ENCODE measurements around the gene TIPARP.
"Not testable (repeated sequence)": the region's sequence is repeated elsewhere in the genome, so short reads cannot be mapped to it uniquely, and the experiment has no call there.

The TIPARP gene

DNA sequence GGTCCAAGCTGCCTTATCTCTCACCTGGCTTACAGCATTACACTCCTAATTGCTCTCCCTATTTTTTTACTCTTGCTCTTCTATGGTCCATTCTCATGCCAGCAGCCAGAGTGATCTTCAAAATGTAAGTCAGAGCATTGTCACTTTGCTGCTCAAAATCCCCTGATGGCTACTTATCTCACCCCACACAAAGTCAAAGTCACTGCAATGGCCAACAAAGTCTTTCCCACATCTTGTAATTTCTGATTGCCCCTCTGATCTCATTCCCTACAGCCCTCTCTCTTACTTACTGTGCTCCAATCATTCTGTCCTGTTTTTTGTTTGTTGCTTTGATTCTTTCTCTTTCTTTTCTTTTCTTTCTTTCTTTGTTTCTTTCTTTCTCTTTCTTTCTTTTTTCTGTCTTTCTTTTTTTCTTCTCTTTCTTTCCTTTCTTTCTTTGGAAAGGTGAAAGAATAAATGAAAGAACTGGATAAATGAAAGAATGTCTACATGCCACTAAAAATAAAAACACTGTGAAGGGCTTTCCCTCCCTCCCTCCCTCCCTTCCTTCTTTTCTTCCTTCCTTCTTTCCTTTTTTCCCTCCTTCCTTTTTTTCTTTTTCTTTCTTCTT lies 34.9 kb upstream of the TIPARP start:
- H3K36me3 Mint-ChIP-seq (ENCODE audit: low read depth) = no peaks in the 10 kb centered on the region
- H3K4me3 Mint-ChIP-seq = no peak overlapping the region
- no peak overlapping the region for H3K27ac Mint-ChIP-seq
- no peaks in the 10 kb centered on the region for H3K9me3 Mint-ChIP-seq
- peaks cover 18% of the 10 kb centered on the region for H3K4me1 Mint-ChIP-seq (ENCODE audit: low read depth)
- no peaks in the 10 kb centered on the region for H3K27me3 Mint-ChIP-seq

DNA sequence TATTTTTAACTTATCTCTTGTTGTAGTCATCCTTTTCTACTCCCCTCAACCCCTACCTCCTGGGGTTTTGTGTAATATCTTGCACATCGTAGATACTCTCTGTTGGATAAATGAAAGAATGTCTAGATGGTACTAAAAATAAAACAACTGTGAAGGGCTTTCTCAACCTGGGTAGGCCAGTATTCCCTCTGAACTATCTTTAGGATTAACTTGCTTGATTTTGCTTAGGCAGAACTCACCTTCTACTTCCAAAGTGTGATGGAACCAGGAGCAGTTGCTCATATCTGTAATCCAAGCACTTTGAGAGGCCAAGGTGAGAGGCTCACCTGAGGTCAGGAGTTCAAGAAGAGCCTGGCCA lies 32.8 kb upstream of the TIPARP start:
- Mint-ChIP-seq H3K27ac (no peak overlapping the region), H3K36me3 (ENCODE audit: low read depth) (no peaks in the 10 kb centered on the region), H3K27me3 (peaks cover under 1% of the 10 kb centered on the region), H3K9me3 (peaks cover 1% of the 10 kb centered on the region), H3K4me1 (ENCODE audit: low read depth) (peaks cover 25% of the 10 kb centered on the region), H3K4me3 (no peak overlapping the region)

DNA sequence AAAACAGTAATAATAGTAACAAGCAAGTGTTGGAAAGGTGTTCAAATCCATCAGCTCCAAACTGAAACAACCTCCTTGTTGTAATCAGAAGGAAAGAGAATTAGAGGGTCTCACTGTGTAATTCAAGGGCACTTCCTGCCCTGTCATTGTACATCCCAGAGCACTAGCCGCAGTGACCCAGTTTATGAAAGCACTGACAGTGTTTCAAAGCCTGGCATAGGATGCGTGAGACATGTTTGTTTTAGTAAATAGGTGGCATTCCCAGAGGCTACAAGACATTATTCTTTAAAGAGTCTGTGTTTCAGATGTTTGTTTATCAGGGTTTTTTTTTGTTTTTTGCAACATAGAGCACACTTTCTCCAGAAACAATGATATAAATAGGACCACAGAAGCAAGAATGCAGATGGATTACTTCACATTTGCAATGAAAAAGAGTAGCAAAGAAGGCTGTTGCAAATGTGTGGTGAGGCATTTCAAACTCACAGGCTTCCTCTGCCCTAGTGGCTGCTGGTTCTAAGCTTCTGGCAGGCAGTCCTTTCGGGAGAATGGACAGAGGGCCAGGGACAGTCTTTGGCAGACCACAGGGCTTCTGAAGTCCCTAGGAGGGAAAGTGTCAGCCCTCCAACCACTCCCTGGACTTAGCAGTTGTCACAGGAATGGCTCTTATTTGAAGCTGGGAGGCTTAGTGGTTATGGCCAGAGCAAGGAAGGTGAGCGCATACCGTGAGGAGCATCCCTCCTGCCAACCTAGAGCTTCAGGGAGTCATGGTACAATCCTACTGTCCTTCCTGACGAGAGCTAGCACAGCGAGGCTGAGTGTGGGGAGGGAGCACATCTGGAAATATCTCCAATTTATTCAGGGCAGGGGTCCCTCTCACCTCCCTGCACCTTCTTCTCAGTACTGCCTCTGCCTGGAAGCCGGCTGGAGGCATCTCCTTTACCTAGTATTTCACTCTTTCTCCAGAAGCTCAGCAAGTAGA lies 31.4 kb upstream of the TIPARP start:
- peaks cover 25% of the 10 kb centered on the region for H3K4me1 Mint-ChIP-seq (ENCODE audit: low read depth)
- H3K4me3 Mint-ChIP-seq = peak overlapping the region; percentile 69
- H3K36me3 Mint-ChIP-seq (ENCODE audit: low read depth) = no peaks in the 10 kb centered on the region
- peak overlapping the region; percentile 90 for H3K27ac Mint-ChIP-seq
- peaks cover 6% of the 10 kb centered on the region for H3K27me3 Mint-ChIP-seq
- H3K9me3 Mint-ChIP-seq = peaks cover 5% of the 10 kb centered on the region

DNA sequence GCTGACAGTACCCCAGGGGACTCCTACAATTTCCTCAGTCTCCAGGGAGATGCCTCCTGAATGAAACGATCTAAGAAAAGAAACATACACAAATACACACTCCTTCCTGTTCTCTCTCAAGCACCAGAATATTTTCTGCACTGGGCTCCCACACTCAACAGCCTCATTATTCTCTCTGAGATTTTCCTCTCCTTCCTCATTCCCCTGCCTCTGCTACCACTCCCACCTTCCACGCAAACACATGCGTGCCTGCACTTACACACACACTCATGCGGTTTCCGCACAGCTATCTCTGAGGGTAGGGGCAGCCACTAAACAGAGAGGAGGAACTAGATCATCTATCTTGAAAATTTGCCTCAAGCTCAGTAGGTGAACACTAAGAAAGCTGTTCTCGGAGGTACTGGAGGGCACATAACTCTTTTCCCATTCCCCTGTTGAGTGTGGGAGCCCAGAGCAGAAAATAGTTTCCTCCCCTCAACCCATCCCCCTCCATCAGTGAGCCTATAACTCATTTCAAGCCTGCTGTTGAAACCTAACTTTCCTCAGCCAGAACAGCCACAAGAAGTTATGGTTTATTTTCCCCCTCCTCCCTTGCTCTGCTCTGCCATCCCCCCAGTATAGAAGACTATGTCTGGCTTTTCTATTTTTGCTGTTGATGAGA lies 30.5 kb upstream of the TIPARP start:
- H3K27ac Mint-ChIP-seq = peak overlapping the region; percentile 90
- H3K4me3 Mint-ChIP-seq = peak overlapping the region; percentile 69

DNA sequence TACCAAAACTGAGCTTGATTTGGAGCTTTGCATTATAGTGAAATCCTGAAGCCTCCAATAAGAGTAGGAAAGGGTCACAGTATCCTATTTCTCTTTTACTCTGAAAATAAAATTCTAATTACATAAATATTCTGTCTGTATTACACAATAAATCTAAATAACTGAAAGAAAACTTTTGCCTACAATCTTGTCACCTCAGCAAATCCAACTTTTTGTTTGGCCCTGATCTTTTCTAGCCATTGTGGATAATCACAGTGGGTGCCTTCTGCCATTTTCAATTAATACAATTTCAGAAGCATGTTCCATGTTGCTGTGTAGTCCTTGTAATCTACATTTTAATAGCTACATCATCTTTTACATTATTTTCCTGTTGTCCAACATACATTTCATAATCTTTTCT lies 29.4 kb upstream of the TIPARP start:
- Mint-ChIP-seq H3K27me3 (peaks cover 6% of the 10 kb centered on the region), H3K36me3 (ENCODE audit: low read depth) (no peaks in the 10 kb centered on the region), H3K27ac (peak overlapping the region; percentile 59), H3K4me3 (no peak overlapping the region), H3K9me3 (peaks cover 5% of the 10 kb centered on the region), H3K4me1 (ENCODE audit: low read depth) (peaks cover 25% of the 10 kb centered on the region)

More for the DNA sequence above, 30.5 kb upstream of the TIPARP start:
- Mint-ChIP-seq H3K27me3 (peaks cover 6% of the 10 kb centered on the region), H3K4me1 (ENCODE audit: low read depth) (peaks cover 25% of the 10 kb centered on the region), H3K9me3 (peaks cover 5% of the 10 kb centered on the region), H3K36me3 (ENCODE audit: low read depth) (no peaks in the 10 kb centered on the region)

DNA sequence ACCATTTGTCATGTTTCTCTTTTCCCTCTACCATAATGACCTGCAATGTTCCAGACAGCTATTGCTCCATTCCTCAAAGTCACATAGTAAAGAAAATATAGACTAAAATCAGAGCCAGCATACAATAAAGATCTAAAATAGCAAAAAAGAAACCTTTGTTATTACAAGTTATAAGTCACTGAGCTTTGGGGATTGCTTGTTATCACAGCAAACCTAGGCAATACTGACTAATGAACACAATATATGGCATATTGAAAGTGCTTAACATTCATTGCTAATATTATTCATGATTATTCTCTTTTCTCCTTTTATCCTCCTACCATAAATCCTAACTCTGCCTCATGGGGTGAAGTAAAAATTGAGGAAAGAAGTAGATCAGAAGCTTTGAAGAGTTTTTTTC lies 27.4 kb upstream of the TIPARP start:
- Mint-ChIP-seq H3K27ac (no peak overlapping the region), H3K4me3 (no peak overlapping the region), H3K27me3 (peaks cover 6% of the 10 kb centered on the region), H3K36me3 (ENCODE audit: low read depth) (no peaks in the 10 kb centered on the region), H3K4me1 (ENCODE audit: low read depth) (peaks cover 25% of the 10 kb centered on the region), H3K9me3 (peaks cover 5% of the 10 kb centered on the region)

DNA sequence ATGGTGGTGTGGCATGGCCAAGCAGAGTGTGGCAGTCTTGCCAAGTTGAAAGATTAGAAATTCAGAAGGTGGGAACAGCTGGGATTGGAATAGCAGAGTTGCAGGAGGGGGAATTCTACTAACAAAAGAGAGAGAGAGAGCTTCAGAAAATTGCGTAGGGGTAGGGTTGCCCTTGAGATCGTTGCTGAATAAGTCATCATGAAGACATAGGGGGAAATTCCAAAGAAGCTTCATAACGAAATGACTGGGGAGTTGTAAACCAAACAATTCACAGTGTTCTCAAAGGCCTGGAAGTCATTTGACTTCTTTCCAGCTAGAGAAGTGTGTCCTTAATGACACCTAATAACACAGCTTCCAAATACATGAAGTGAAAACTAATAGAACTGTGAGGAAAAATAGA lies 26.3 kb upstream of the TIPARP start:
- Mint-ChIP-seq H3K27ac (no peak overlapping the region), H3K36me3 (ENCODE audit: low read depth) (no peaks in the 10 kb centered on the region), H3K4me1 (ENCODE audit: low read depth) (peaks cover 20% of the 10 kb centered on the region), H3K4me3 (no peak overlapping the region), H3K27me3 (peaks cover 6% of the 10 kb centered on the region), H3K9me3 (peaks cover 5% of the 10 kb centered on the region)

DNA sequence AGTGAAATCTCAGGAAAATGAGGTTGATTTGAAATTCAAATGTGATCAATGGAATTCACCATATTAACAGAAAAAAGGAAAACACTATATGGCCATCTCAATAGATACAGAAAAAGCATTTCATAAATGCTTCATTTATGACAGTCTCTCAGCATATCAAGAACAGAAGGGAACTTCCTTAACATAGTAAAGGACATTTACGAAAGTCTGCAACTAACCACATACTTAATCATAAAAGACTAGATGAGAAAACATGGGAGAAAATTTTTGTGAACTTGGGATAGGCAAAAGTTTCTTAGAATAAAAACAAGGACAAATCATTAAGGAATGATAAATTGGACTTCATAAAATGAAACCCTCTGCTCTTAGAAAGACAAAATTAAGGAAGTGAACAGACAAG lies 24.7 kb upstream of the TIPARP start:
- H3K27me3 Mint-ChIP-seq = peaks cover 6% of the 10 kb centered on the region
- no peak overlapping the region for H3K27ac Mint-ChIP-seq
- no peaks in the 10 kb centered on the region for H3K36me3 Mint-ChIP-seq (ENCODE audit: low read depth)
- peaks cover 5% of the 10 kb centered on the region for H3K9me3 Mint-ChIP-seq
- no peak overlapping the region for H3K4me3 Mint-ChIP-seq
- peaks cover 6% of the 10 kb centered on the region for H3K4me1 Mint-ChIP-seq (ENCODE audit: low read depth)

DNA sequence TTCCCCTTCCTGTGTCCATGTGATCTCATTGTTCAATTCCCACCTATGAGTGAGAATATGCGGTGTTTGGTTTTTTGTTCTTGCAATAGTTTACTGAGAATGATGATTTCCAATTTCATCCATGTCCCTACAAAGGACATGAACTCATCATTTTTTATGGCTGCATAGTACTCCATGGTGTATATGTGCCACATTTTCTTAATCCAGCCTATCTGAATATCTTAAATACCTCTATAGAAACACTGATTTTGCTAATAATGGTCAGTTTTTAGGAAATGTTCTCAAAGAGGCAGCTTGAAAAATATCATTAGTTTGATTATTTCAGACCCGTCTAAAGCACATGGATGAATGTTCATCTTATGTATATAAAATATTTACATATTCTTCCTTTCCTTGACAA lies 21.7 kb upstream of the TIPARP start:
- not testable (repeated sequence) for H3K4me1 Mint-ChIP-seq (ENCODE audit: low read depth); H3K9me3 Mint-ChIP-seq; H3K4me3 Mint-ChIP-seq; H3K27ac Mint-ChIP-seq; H3K36me3 Mint-ChIP-seq (ENCODE audit: low read depth); H3K27me3 Mint-ChIP-seq

DNA sequence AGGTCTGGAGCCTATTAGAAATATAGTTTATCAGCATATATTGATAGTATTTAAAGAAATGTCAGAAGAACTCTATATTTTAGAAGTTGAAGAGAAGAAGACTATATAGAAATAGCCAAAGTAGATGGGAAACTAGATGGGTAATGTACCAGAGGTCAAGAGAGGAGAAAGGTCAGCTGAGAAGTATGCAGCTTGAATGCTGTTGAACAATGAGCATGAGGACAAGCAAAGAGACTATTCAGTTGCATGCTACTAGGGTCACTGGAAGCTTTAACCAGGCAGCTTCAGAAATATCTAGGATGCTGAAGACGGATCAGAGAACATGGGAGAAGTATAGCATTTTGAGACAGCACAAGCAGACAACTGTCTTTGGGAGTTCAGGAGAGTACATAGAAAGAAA lies 19.6 kb upstream of the TIPARP start:
- Mint-ChIP-seq H3K36me3 (ENCODE audit: low read depth) (no peaks in the 10 kb centered on the region), H3K4me1 (ENCODE audit: low read depth) (no peaks in the 10 kb centered on the region), H3K4me3 (no peak overlapping the region), H3K9me3 (no peaks in the 10 kb centered on the region), H3K27ac (no peak overlapping the region), H3K27me3 (no peaks in the 10 kb centered on the region)

DNA sequence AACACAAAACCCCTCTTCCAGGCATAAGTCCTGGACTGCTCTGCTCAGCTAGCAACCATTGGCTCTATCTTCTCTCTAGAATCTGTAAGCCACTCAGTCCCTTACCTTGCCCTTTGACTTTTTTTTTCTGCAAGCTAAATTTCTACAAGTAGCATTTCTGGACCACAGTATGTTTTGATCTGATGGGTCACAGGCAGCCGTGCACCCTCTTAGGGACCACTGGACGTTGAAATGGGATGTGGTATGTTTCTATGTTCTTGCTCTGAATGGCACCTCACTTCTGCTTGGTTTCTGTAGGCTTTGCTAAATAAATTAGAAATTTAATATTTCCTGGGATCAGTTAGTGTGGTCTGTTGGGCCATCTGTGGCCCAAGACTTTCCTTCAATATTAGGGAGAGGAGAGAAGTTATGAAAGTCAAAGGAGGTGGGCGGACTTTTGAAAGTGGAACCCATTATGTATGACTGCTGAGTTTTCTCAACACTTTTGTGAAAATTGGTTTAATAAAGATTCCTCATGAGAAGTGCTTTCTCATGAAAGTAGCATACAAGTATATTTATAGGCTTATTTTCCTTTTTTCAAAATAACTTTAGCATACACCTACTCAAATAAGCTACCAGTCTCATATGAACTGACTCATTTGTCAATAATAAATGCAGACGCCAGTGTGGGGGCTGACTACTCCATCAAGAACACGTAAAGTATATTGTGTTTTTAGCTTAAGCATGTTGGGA lies 18.4 kb upstream of the TIPARP start:
- no peaks in the 10 kb centered on the region for H3K9me3 Mint-ChIP-seq
- H3K27me3 Mint-ChIP-seq = no peaks in the 10 kb centered on the region
- no peaks in the 10 kb centered on the region for H3K36me3 Mint-ChIP-seq (ENCODE audit: low read depth)
- no peak overlapping the region for H3K4me3 Mint-ChIP-seq
- H3K27ac Mint-ChIP-seq = no peak overlapping the region
- no peaks in the 10 kb centered on the region for H3K4me1 Mint-ChIP-seq (ENCODE audit: low read depth)

DNA sequence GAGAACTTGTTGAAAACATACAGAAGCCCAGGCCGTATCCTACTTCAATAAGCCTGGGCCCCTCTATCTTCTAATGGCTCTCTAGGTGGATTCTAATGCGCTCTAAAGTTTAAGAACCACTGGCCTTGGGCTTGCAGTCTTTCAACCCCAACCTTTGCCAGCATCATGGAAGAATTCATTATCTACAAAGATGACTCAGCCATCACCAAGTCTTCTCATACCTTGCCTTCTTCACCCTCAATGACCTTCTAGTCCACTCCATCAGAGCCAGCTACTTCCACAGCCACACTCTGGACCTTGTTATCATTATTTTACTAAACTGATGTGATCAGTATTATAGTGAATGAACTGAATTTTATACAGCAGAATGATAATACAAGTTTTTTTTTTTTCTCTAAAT lies 16.9 kb upstream of the TIPARP start:
- Mint-ChIP-seq H3K27ac (no peak overlapping the region), H3K9me3 (no peaks in the 10 kb centered on the region), H3K4me3 (no peak overlapping the region), H3K36me3 (ENCODE audit: low read depth) (no peaks in the 10 kb centered on the region), H3K27me3 (no peaks in the 10 kb centered on the region), H3K4me1 (ENCODE audit: low read depth) (peaks cover 6% of the 10 kb centered on the region)

DNA sequence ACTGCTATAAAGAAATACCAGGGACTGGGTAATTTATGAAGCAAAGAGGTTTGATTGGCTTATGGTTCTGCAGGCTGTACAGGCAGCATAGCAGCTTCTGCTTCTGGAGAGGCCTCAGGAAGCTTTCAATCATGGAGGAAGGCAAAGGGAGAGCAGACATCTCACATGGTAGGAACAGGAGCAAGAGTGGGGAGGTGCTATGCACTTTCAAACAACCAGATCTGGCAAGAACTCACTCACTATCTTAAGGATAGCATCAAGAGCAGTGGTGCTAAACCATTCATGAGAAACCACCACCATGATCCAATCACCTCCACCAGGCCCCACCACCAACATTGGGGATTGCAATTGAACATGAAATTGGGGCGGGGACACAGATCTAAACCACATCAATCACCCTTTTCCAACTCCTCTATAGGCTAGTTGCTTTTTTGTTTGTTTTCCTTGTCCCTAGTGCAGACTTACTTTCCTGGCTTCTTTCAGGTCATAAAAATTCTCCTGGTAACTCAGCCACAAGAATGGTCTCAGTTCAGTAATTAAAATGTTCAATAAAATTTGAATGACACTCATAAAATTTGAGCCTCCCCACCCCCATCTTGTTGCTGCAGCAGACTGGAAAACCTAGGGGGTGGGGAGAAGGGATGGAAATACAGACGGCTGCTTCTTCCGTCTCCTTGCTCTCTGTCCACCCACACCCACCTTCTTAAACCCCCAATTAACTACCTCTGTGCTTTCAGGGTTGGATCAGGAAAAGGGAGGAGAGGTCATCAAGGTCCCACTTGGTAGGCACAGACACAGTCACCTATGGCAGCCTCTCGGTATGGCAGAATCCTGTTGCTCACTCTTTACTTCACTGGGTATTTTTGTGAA lies 16.3 kb upstream of the TIPARP start:
- no peak overlapping the region for H3K4me3 Mint-ChIP-seq
- H3K27me3 Mint-ChIP-seq = no peaks in the 10 kb centered on the region
- no peak overlapping the region for H3K27ac Mint-ChIP-seq
- peaks cover 6% of the 10 kb centered on the region for H3K4me1 Mint-ChIP-seq (ENCODE audit: low read depth)
- H3K36me3 Mint-ChIP-seq (ENCODE audit: low read depth) = no peaks in the 10 kb centered on the region
- no peaks in the 10 kb centered on the region for H3K9me3 Mint-ChIP-seq

DNA sequence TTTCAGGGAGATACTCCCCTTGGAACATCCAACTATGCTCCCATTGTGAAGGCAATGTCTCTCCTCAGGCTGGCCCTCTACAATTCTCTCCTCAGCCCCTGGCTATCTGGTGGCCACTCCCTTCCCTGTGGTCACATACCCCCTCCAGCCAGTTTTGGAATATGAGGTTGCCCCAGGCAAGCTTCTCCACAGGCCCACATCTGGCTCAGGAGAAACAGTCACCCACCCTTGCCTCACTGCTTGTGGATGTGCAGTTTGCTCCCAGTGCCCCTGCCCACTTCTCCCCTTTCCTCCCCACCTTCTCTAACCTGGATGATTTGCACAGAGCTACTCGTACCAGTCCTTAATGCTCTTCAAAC lies 15.7 kb upstream of the TIPARP start:
- peaks cover 9% of the 10 kb centered on the region for H3K4me1 Mint-ChIP-seq (ENCODE audit: low read depth)
- H3K4me3 Mint-ChIP-seq = no peak overlapping the region
- H3K9me3 Mint-ChIP-seq = no peaks in the 10 kb centered on the region
- H3K27me3 Mint-ChIP-seq = no peaks in the 10 kb centered on the region
- H3K36me3 Mint-ChIP-seq (ENCODE audit: low read depth) = no peaks in the 10 kb centered on the region
- no peak overlapping the region for H3K27ac Mint-ChIP-seq
